Activated B cell treated with CpG ODN at 0.5 μM for 24 hours (primary cell): ENCODE measurements around the gene CTCF. TPM values are rescaled to one million over a fixed set of nuclear protein-coding genes. Genes with fewer than 3 reads are reported as not detected.

Source experiments
- ATAC-seq: fragments of 200-7000 bp; cut with Tn5 transposase; one replicate; pipeline ENCODE4 v1.10.0; 2021; ENCODE audit warnings: low read depth, mild to moderate bottlenecking, moderate library complexity
- CTCF ChIA-PET: fragments of 350-600 bp; sonication (Branson Sonifier 250); formaldehyde crosslinking; loops from one replicate; lab custom pipeline; 2021; ENCODE audit warnings: antibody characterized with exemption; lab: Charles Lee
- POLR2A ChIA-PET: fragments of 350-600 bp; sonication (Branson Sonifier 250); formaldehyde crosslinking; loops from one replicate; lab custom pipeline; 2021; ENCODE audit warnings: antibody characterized with exemption; lab: Charles Lee
- DNase-seq: peaks from one replicate; pipeline ENCODE4 v3.0.0; 2022
- H3K27ac Mint-ChIP-seq: one replicate; pipeline ENCODE4 v1.8.0; 2020; ENCODE audit warnings: mixed read lengths
- H3K27me3 Mint-ChIP-seq: one replicate; pipeline ENCODE4 v1.8.0; 2021; ENCODE audit warnings: mixed read lengths
- H3K36me3 Mint-ChIP-seq: one replicate; pipeline ENCODE4 v1.8.0; 2021; ENCODE audit warnings: low read depth, mixed read lengths
- H3K4me1 Mint-ChIP-seq: one replicate; pipeline ENCODE4 v1.8.0; 2021; ENCODE audit warnings: mixed read lengths
- H3K4me3 Mint-ChIP-seq: one replicate; pipeline ENCODE4 v1.8.0; 2020; ENCODE audit warnings: mild to moderate bottlenecking, mixed read lengths
- H3K9me3 Mint-ChIP-seq: one replicate; pipeline ENCODE4 v1.8.0; 2020; ENCODE audit warnings: mixed read lengths
- CTCF ChIP-seq: fragments of 200-600 bp; IDR thresholded peaks from one replicate; pipeline ENCODE4 v1.8.0; 2022; ENCODE audit warnings: antibody characterized with exemption, mild to moderate bottlenecking
- intact Hi-C: fragments of 100-400 bp; cut with micrococcal nuclease; formaldehyde crosslinking; loops from one replicate; pipeline ENCODE4 v1.15.1; 2024
- total RNA-seq: library from RNA; stranded (reverse); gene quantifications from 2 replicates; pipeline ENCODE4 v1.2.3, GENCODE V29; 2022

Gene CTCF
- total RNA-seq, 1 donor from 2014 or later, result 59.6 TPM

GRCh38 chr16:67608364-67608763 is 46.0 kb downstream of the CTCF start:
- peak overlapping the region; percentile 47 for H3K27ac Mint-ChIP-seq
- ChIA-PET CTCF (no interaction called here), POLR2A (interaction anchor here (0.6 to 0.7 kb wide), 3 partner anchors 8 to 47 kb away, joined by 3 to 7 read pairs (median 4); no protein-coding TSS in a partner anchor)
- no peak overlapping the region for H3K4me3 Mint-ChIP-seq
- DNase-seq (no peak), ATAC-seq (peak; percentile 25)
- peaks cover 36% of the 10 kb centered on the region for H3K36me3 Mint-ChIP-seq
- peaks cover 23% of the 10 kb centered on the region for H3K4me1 Mint-ChIP-seq
- H3K27me3 Mint-ChIP-seq, result no peaks in the 10 kb centered on the region
- no peaks in the 10 kb centered on the region for H3K9me3 Mint-ChIP-seq
- no peak for TF ChIP-seq CTCF
- intact Hi-C loops, result loop anchor here (2.0 kb wide), 1 partner anchor 46 kb away; the partner anchor contains the start of gene CTCF

- Mint-ChIP-seq H3K4me1 (no peaks in the 10 kb centered on the region), H3K9me3 (no peaks in the 10 kb centered on the region), H3K4me3 (no peak overlapping the region), H3K27ac (no peak overlapping the region), H3K27me3 (no peaks in the 10 kb centered on the region), H3K36me3 (peaks cover 75% of the 10 kb centered on the region)
- no peak for TF ChIP-seq CTCF
- intact Hi-C loops, result no loop called here
- ATAC-seq, result no peak
- ChIA-PET CTCF (interaction anchor here (0.7 kb wide), 1 partner anchor 70 kb away, joined by 3 read pairs; no protein-coding TSS in a partner anchor), POLR2A (interaction anchor here (0.7 to 2.0 kb wide), 2 partner anchors 67 to 149 kb away, joined by 3 to 4 read pairs; no protein-coding TSS in a partner anchor)
- DNase-seq, result no peak
These were observed 51.5 kb downstream of the CTCF start for GRCh38 chr16:67613808-67614207.

- H3K27ac Mint-ChIP-seq, result no peak overlapping the region
These were observed 65.9 kb downstream of the CTCF start for GRCh38 chr16:67628216-67628615.

GRCh38 chr16:67632415-67633172 is 70.3 kb downstream of the CTCF start:
- no peaks in the 10 kb centered on the region for H3K27me3 Mint-ChIP-seq
- POLR2A ChIA-PET, result interaction anchor here (0.6 kb wide), 1 partner anchor 573 kb away, joined by 3 read pairs; no protein-coding TSS in a partner anchor

More at GRCh38 chr16:67628216-67628615, 65.9 kb downstream of the CTCF start:
- Mint-ChIP-seq H3K36me3 (peaks cover 75% of the 10 kb centered on the region), H3K27me3 (no peaks in the 10 kb centered on the region), H3K4me3 (no peak overlapping the region), H3K9me3 (no peaks in the 10 kb centered on the region), H3K4me1 (no peaks in the 10 kb centered on the region)
- POLR2A ChIA-PET, result interaction anchor here (0.7 kb wide), 1 partner anchor 107 kb away, joined by 5 read pairs; no protein-coding TSS in a partner anchor
- intact Hi-C loops, result no loop called here
- TF ChIP-seq CTCF, result no peak
- DNase-seq (no peak), ATAC-seq (no peak)
- CTCF ChIA-PET, result interaction anchor here (1.3 kb wide), 1 partner anchor 81 kb away, joined by 4 read pairs; no protein-coding TSS in a partner anchor

More at GRCh38 chr16:67632415-67633172, 70.3 kb downstream of the CTCF start:
- CTCF ChIA-PET, result interaction anchor here (1.1 to 1.6 kb wide), 2 partner anchors 85 to 112 kb away, joined by 3 to 4 read pairs; no protein-coding TSS in a partner anchor
- ATAC-seq (no peak), DNase-seq (no peak)
- Mint-ChIP-seq H3K4me3 (no peak overlapping the region), H3K4me1 (no peaks in the 10 kb centered on the region), H3K9me3 (no peaks in the 10 kb centered on the region), H3K27ac (no peak overlapping the region), H3K36me3 (peaks cover 69% of the 10 kb centered on the region)
- TF ChIP-seq CTCF, result no peak
- intact Hi-C loops, result no loop called here
